OCI-M2 (cell line): ENCODE data around the gene FANCC.

Experiments
- DNase-seq: peaks from one replicate; lab custom pipeline; 2025; ENCODE audit not compliant: unreplicated experiment; lab: John Stamatoyannopoulos, UW

FANCC gene

DNA sequence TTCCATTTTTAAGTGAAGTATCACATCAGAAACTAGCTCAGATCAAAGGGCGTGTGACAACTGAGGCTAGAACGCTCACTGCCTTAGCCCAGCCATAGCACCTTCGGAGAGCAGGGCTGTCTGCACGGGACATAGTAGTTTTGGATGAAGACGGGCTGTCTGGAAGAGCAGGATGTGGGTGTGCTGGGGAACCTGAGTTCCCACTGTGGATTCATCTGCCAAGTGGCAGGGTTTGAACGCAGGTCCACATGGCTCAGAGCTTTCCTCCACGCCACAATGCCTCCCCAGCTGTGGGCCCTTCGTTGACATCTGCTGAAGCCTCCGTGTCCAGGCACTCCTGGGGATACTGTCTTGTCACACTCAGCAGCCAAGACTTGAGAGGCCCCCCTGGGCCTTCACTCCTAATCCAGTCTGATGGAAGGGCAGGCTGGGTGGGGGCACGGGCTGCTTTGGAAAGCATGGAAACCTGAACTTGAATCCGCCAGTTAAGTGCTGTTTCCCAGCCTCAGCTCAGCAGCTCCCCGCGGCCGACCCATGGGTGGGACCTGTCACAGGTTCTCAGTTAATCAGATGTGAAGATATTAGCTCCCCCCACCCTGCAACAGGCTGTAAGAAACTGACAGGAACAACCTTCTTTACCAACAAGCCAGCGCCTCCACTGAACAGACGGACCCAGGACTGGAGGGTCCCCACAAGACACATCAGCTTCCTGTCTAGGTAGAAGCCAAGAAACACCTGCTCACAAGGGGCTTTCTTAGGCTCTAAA, 228.1 kb downstream of the FANCC start:
- no peak for DNase-seq

DNA sequence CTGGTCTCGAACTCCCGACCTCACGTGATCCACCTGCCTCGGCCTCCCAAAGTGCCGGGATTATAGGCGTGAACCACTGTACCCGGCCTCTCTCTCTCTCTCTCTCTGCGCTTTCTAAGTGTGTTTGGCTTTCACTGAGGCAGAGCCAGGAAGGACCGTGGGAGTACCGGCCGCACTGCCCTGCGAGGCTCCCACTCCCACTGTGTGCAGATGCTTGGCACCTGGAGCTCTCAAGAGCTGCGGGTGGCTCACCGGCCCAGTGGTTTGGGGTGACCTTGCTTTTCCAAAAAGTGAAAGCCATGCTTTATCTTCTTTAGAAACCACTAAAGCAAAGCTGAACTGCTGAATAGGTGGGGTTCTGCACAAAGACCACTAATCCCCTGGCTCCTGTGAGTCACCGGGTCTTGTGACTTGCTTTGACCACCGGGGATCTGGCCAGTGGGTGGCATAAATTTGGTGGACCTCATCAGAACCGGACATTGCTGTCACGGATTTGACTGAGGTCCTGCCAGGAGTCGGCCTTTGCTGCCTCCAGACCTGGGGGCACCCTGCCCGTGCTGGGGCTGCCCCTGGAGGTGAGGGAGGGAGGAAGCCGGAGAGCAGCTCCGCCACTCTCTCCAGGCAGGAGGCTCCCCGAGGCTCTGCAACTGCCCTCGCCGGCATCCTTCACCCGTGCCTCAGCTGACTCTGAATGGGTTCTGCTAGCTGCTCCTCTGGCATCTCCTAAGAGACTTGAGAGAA, 228.9 kb downstream of the FANCC start:
- DNase-seq: no peak

DNA sequence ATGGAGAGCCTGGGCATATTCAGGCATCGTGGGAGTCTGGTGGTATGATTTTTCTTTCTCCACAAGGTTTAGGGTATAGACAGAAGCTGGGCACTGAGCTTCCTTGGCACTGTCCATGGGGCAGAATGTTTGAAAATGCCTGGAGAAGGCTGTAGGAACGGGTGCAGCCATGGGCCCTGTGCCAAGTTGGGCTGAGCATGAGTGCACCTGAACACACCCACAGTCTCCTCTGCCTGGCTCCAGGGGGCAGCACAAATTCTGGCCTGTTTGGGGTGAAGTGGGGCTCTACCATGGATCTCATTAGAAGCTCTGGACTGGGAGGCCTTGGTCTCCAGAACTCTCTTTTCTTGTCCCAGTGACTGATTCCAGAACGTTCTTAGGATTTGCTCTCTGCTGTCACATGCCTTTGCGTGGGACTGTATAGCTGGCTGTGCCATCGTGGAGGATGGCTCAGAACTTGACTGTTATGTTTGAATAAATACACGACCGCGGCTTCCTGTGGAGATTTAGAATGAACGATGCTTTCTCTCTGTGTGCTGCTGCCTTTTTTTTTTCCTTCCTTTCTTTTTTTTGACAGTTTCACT, 229.8 kb downstream of the FANCC start:
- no peak for DNase-seq

DNA sequence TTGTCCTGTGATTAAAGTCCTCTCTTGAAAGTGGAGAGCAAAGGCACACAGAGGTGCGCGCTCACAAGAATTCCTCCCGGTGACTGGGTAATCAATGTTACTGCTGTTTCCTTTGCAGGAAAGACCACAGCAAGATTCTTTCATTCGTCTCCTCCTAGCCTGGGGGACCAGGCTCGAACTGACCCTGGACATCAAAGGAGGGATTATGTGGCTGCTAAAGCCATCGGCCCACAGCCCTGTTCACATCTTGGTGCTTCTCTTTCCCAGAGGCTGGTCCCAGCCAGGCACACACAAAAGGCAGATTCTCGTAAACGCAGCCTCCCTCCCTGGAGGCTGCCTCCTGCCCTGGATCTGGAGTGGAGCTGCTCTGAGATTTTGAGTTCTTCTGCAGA, 230.9 kb downstream of the FANCC start:
- DNase-seq: no peak

DNA sequence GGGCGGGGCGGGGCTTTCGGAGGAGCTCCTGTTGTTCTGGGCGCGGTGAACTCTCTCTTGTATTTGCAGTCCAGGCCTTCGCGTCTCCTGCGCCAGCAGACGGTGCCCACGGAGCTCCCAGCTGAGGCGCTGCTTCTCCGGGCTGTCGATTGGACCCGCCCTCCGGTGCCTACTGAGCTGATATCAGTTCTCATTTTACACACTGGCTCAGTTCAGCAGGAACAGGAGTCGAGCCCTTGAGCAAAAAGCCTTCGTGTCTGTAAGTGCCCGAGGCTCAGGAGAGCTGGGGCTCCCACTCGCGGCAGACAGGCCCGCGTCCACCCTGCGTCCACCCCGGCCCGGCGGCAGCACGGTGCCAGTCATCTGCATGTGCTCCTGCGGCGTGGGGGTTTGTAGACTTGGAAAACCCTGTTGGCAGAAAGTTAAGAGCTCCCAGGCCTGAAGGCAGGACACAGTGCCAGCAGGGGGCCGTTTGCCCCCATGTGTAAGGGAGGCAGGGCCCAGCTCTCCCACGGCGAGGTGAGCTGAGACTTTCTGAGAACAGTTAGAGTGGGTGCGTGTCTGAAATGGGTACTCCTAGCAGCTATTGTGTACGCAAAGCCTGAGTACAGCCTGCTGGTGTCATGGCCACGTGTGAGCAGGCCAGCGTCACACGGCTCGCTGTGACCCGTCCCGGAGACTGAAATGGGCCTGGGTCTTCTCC, 231.5 kb downstream of the FANCC start:
- DNase-seq: no peak

DNA sequence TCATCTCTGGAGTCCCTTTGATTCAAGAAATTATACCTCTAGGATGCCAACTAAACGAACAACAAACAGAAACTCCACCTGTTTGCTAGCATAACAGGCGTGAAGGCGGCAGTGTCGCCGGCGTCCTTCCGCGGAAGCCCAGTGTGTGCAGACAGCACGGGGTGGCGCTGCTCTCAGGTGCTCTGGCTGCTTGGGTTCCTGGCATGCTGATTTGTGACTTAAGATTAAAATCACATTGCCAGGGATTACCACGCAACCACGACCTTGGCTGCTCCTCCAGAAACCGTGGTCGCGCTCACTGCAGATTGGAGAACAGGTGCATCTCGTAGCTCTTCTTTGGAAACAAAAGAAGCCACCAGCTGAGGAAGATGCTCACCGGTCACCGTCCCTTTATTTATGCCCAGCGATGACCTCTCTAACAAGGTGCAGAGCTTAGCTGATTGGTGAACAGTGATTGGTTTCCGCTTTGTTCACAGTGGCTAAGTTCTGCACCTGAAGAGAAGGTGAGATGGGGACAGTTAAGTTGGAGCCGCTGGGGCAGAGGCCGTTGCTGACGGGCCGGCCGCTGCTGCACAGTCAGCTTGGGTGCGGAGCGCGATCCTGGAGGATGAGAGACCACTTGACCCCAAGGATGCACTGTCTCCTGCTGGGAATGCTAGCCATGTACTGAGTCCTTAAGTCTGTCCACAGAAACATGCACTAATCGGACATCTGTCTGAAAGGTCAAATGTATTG, 232.3 kb downstream of the FANCC start:
- no peak for DNase-seq

DNA sequence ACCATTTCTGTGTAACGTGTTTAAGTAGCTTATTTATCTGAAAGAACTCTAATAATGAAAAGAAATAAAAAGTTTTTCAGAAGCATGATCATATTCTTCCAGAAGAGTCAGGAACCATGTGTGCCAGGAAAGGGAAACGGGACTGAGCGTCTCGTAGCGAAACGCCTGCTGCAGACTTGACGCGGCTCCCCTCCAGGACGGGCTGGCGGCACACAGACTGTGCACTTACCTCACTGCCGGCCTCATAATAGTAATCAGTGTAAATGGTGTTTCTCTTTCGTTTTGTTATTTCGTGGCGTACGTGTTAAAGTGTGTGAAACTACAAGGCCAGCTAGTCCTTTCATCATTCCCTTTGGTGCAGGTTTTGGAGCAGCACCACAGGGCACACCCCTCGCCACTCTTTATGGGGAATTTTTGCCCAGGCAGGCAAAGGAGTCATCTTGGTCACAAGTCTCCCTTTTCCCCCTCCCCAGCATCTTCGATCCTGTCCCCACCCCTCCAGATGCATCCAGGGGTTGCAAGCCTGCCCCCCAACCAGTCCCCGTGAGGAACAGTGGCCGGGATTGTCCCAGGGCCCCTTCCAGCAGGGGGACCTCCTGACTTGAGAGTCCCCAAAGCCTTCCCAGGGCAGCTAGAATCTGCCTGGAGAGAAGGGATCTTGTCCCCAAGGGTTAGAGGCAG, 233.1 kb downstream of the FANCC start:
- DNase-seq: no peak

DNA sequence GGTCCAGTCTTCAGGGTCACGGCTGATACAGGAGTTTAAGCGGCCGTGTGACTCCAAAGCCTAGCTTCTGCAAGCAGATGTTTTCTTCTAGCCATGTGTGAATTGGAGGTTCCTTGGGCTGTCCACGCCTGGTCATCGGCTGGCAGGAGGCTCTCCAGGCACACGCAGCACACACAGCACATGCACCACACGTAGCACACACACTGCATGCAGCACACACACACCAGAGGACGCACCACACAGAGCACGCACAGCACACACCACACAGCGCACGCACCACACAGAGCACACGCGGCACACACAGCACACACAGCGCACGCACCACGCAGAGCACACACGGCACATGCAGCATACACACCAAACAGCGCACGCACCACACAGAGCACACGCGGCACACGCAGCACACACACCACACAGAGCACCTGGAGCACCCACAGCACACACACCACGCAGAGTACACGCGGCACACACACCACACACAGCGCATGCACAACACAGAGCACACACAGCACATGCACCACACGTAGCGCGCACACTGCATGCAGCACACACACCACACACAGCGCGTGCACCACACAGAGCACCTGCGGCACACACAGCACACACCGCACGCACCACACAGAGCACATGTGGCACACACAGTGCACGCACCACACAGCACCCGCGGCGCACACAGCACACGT, 234.3 kb downstream of the FANCC start:
- no peak for DNase-seq

DNA sequence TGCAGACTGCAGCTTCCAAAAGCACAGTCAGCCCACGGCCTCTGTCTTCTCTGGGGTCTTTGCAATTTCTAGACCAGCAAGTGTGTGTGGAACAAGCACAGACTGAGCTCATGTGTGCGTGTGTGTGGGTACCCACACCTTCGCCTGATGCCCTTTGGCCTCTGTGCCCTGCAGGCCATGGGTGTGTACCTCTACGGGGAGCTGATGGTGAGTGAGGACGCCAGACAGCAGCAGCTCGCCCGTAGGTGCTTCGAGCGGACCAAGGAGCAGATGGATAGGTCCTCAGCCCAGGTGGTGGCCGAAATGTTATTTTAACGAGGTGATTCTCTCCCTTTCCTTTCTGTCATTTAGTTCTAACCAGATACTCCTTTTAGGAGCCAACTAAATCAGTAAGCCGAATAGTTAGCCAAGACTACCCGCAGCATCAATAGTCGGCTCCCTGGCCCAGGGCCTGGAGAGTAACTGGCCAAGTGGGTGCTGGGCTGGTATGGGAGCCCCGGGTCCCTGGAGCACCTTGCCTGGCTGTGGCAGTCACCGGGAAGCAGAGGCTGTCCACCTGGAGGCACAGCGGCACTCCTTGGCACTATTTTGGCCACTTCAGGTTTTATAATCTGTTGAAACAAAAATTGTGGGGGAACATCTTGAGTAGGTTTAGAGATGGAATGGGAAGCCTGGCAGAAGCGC, 235.0 kb downstream of the FANCC start:
- no peak for DNase-seq

DNA sequence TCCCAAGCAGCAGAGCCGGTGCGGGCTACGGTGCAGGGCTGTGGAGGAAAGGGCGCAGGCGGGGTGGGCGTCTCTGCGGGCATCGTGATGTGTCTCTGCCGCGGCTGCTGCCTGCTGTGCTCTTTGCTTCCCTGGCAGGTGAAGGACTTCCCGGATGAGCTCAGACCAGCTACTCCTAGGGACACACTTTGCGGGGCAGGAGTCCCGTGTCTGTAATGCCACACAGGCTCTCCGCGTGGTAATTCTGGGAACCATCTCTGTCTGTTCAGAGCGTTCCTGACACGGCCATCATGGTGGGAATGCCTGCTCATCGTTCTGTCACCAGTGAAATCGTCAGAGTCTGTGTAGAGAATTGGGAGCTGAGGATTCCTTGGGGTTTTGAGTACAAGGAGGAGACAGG, 235.5 kb downstream of the FANCC start:
- no peak for DNase-seq

DNA sequence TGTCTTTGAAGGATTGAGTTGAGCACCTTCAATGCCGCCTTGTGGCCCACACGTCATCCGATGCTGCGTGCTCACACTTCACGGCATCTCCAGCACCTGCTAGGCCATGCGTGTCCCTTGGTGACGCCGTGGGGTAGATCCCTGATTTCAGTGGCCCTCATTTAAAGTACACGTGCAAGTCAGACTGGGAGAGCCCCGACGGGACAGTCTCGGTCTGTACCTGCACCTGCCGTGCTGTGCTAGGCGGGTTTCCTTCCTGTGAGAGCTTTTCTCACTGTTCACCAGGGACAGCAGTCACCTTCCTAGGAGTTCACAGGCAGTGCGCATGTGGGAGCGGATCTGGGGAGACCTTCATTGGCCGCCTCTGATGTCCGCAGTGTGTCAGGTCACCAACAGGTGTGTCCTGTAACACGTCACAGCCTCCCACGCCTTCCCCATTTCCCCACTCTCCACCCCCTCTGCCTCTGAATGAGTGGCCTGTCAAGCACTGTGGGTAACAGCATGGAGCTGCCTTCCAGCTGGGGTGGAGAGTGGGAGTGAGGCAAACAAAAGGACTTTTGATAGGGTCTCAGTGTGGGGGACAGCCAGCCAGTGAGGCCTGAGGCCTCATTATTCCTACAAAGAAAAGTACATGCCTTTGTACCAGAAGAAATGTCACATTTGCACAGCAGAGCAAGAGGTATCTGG, 236.4 kb downstream of the FANCC start:
- no peak for DNase-seq

DNA sequence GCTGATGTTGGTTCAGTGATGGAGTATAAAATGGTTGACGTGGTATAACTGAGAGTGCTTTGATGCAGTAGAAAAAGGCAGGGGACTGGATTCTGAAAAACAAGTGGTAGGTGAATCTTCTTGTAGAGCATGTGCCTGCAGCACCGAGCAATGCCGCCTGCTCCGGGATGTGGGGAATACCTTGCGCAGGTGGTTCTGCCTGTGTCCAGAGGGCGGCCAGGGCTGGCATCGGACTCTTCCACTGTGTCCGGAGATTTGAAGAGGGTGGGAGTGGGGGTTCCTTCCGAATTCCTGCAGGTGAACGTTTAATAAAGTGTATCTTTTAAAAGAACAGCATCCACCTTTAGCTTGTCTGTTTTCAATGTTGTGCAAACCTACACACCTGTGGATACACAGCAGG, 238.0 kb downstream of the FANCC start:
- no peak for DNase-seq

DNA sequence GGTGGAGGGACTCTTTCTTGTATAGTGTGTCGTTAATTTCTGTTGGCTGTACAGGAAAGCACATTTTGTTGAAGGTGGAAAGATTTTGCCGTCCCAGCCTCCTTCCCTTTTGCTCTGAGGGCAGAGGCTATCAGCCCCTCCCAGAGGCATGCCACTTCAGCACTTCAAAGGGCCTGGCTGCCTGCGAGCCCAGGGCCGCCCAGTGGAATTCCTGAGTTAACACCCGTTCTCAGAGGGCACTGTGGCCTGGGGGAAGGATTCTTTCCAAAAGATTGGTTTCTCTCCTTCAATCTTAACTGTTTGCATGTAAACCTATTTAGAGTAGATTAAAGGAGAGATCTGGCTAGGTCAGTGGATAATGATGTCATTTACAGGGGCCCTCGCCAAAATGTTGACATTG, 238.6 kb downstream of the FANCC start:
- DNase-seq: no peak

DNA sequence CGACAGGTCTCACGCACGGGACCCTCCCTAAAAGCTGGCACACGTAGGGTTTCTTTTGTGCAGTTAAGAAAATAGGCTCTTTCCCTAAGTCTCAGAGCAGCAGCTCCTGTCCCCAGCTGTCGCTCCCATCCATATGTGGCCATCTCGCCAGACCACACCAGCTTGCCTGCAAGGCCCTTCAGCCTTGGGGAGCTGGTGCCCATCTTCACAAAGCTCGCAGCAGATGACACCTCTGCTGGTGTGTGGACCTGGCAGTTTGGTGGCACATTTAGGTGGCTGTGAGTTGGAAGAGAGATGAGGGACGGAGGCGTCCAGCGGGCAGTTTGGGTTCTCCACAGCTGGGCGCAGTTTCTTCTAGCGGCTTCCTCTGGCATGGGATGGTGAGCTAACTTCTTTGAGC, 239.0 kb downstream of the FANCC start:
- DNase-seq: no peak

DNA sequence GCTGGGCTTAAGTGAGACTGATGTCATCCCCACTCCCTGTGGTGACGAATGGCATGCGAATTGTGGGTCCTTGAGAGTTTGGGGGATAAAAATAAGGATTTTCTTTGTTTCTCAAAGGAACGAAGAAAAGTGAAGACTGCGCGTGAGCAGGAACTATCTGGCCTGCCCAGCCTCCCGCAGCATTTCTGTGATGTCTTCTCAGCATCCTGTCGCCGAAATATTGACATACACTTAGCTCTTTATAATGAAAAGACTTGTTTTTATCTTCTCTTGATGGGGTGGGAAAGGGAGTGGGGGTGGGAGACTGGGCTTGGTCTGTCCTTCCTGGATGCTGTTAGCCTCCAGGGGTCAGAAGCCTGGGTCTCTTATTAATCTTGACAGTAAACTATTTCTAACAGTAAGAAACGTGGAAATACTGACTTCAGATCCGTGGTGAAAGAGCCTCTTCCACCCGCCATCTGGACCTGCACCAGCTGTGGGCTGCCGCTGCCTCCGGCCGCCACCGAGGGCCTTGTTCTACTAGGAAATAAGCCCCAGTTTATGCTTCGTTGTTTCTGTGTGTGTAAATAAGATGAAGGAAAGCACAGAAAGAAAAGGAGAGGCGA, 239.6 kb downstream of the FANCC start:
- DNase-seq: no peak

DNA sequence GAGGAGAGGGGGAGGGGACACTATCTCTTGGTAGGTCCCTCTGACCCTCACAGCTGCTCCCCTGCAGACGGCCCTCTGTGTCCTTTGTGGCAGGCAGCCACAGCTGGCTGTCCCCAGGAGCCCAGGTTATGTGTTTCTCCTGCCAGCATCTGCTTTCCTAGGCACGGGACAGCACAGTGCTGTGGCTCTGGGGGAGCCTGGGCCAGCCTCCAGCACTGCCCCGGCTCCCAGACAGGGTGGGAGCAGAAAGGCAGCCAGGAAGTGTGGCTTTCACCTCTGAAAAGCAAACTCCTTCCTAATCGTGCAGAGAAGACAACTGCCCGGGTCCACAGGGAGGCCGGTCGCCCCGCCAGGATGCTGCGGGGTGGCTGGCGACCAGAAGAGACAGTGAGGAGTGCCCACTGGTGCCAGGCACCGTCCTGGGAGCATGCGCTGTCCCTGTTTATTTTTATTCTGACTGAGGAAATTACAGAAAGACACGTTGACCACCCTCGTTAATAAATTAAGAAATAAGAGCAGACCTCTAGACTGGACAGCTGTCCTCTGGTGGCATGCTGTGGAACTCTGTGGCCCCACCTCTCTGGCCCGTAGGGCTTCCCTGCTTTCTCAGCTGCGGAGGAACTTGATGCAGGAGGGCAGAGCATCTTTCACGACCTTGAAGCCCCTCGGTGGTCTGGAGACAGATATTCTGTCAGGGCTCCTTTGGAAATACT, 240.3 kb downstream of the FANCC start:
- no peak for DNase-seq

DNA sequence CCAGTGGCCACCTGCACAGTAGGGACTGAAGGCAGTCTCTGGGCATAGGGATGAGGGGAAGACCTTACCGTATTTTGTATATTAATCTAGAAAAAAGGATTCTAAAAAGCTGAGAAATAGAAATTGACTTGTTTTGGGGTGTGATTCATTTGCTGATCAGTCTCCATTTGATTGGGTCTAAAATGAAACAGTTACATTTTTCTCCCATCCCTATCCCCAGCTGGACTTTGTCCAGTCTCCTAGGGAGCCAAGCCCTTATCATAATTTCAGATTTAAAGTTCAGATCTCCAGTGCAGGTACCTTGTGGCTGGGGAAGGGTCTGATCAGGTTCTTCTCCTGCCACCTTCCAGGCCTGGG, 240.8 kb downstream of the FANCC start:
- DNase-seq: no peak

DNA sequence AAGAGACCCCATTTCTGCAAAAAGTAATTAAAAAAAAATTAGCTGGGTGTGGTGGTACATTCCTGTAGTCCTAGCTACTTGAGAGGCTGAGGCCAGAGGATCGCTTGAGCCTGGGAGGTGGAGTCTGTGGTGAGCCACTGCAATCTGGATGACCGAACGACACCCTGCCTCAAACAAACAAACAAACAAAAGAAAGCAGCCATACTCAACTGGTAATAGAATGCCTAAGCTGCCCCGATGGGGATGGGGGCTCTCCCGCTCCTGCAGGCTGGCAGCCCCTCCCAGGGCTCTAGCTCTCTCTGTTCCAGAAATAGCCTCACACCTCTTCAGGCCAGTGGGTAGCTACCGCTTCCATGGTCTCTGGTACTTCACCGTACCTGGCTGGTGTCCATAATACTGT, 241.8 kb downstream of the FANCC start:
- DNase-seq: no peak
